ENCODE results near the gene PSMA6. TPM values are rescaled to one million over a fixed set of nuclear protein-coding genes. Genes with fewer than 3 reads are reported as not detected.

PSMA6 gene
- total and polyA plus RNA-seq, 2 donors (not counting 1 experiment from before 2014, with no cell fraction given) = 190 to 225 TPM

DNA sequence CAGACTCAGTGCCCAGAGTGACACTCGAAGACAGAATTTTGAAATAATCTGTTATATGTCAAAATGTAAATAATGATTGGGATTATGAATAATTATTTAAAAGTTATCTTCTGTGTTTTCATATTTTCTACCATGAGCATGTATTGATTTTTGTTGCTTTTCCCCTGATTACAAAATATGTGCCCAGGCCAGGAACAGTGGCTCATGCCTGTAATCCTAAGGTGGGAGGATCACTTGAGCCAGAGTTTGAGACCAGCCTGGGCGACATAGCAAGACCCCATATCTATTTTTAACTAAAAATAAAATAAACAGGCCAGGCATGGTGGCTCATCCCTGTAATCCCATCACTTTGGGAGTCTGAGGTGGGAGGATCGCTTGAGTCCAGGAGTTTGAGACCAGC lies 13.5 kb downstream of the PSMA6 start:
- Histone ChIP-seq H4K20me1 (ENCODE audit: control insufficient read depth, extremely low read depth, insufficient read depth, low read length) (no peaks in the 10 kb centered on the region), H3K9ac (ENCODE audit: insufficient read depth, low read length) (no peak overlapping the region), H3K27me3 (ENCODE audit: control insufficient read depth, insufficient read depth, low read length) (no peaks in the 10 kb centered on the region), H2AFZ (ENCODE audit: low read length) (no peak overlapping the region), H3K36me3 (ENCODE audit: control insufficient read depth, insufficient read depth, low read length) (no peaks in the 10 kb centered on the region), H3K4me2 (ENCODE audit: extremely low read depth, insufficient read depth, low read length) (no peak overlapping the region), H3K9me3 (ENCODE audit: control insufficient read depth, insufficient read depth, low read depth, low read length) (no peaks in the 10 kb centered on the region), H3K79me2 (ENCODE audit: control insufficient read depth, insufficient read depth, low read length) (peaks cover 62% of the 10 kb centered on the region), H3K27ac (ENCODE audit: insufficient read depth, low read length) (no peak overlapping the region), H3K4me1 (ENCODE audit: control insufficient read depth, extremely low read depth, insufficient read depth, low read length) (no peaks in the 10 kb centered on the region), H3K4me3 (replicated peaks in 1 of 4; ENCODE audit: control extremely low read depth in 1 of 4, insufficient read depth in 1 of 4, low read depth in 3 of 4, low read length in 4 of 4) (no peak overlapping the region)
- no peak for DNase-seq (ENCODE audit: low read depth in 2 of 2)
- TF ChIP-seq, protein P1, sequence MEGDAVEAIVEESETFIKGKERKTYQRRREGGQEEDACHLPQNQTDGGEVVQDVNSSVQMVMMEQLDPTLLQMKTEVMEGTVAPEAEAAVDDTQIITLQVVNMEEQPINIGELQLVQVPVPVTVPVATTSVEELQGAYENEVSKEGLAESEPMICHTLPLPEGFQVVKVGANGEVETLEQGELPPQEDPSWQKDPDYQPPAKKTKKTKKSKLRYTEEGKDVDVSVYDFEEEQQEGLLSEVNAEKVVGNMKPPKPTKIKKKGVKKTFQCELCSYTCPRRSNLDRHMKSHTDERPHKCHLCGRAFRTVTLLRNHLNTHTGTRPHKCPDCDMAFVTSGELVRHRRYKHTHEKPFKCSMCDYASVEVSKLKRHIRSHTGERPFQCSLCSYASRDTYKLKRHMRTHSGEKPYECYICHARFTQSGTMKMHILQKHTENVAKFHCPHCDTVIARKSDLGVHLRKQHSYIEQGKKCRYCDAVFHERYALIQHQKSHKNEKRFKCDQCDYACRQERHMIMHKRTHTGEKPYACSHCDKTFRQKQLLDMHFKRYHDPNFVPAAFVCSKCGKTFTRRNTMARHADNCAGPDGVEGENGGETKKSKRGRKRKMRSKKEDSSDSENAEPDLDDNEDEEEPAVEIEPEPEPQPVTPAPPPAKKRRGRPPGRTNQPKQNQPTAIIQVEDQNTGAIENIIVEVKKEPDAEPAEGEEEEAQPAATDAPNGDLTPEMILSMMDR (conservative IDR thresholded peaks at IDR 0.05 in 1 of 2, IDR thresholded peaks at IDR 0.05 in 1 of 2; ENCODE audit: low read depth in 1 of 2, low read length in 2 of 2) = no peak
- TF ChIP-seq EZH2 (IDR thresholded peaks at IDR 0.05; ENCODE audit: low read length, missing control alignments) = no peak

DNA sequence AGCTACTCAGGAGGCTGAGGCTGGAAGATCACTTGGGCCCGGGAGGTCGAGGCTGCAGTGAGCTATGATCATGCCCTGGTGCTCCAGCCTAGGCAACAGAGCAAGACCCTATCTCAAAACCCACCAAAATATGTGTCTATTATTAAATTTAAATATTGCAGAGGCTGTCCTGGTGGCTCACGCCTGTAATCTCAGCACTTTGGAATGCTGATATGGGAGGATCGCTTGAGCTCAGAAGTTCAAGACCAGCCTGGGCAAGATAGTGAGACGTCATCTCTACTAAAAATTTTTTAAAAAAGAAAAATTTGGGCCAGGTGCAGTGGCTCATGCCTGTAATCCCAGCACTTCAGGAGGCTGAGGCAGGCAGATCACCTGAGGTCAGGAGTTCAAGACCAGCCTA lies 13.9 kb downstream of the PSMA6 start:
- H3K79me2 ChIP-seq (ENCODE audit: control insufficient read depth, insufficient read depth, low read length) = peaks cover 57% of the 10 kb centered on the region
- H3K4me3 ChIP-seq (replicated peaks in 1 of 4; ENCODE audit: control extremely low read depth in 1 of 4, insufficient read depth in 1 of 4, low read depth in 3 of 4, low read length in 4 of 4) = no peak overlapping the region
- TF ChIP-seq, protein P1 (conservative IDR thresholded peaks at IDR 0.05 in 1 of 2, IDR thresholded peaks at IDR 0.05 in 1 of 2; ENCODE audit: low read depth in 1 of 2, low read length in 2 of 2) = no peak
- TF ChIP-seq EZH2 (IDR thresholded peaks at IDR 0.05; ENCODE audit: low read length, missing control alignments) = no peak
- H3K4me1 ChIP-seq (ENCODE audit: control insufficient read depth, extremely low read depth, insufficient read depth, low read length) = no peaks in the 10 kb centered on the region
- H3K27ac ChIP-seq (ENCODE audit: insufficient read depth, low read length) = no peak overlapping the region
- no peak for DNase-seq (ENCODE audit: low read depth in 2 of 2)
- no peaks in the 10 kb centered on the region for H4K20me1 ChIP-seq (ENCODE audit: control insufficient read depth, extremely low read depth, insufficient read depth, low read length)
- H3K9ac ChIP-seq (ENCODE audit: insufficient read depth, low read length) = no peak overlapping the region
- no peaks in the 10 kb centered on the region for H3K36me3 ChIP-seq (ENCODE audit: control insufficient read depth, insufficient read depth, low read length)
- H3K27me3 ChIP-seq (ENCODE audit: control insufficient read depth, insufficient read depth, low read length) = no peaks in the 10 kb centered on the region
- no peaks in the 10 kb centered on the region for H3K9me3 ChIP-seq (ENCODE audit: control insufficient read depth, insufficient read depth, low read depth, low read length)
- no peak overlapping the region for H3K4me2 ChIP-seq (ENCODE audit: extremely low read depth, insufficient read depth, low read length)
- H2AFZ ChIP-seq (ENCODE audit: low read length) = no peak overlapping the region

DNA sequence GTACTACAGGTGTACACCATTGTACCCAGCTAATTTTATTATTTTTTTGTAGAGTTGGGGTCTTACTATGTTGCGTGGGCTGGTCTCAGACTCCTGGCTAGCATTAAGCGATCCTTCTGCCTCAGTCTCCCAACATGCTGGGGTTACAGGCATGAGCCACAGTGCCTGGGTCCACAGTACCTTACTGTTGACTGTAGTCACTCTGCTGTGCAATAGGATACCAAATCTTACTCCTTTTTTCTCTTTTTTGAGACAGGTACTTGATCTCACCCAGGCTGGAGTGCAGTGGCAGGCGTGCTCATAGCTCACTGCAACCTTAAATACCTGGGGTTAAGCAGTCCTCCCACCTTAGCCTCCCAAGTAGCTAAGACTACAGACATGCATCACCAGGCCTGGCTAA lies 25.6 kb downstream of the PSMA6 start:
- Histone ChIP-seq H3K79me2 (ENCODE audit: control insufficient read depth, insufficient read depth, low read length) (no peaks in the 10 kb centered on the region), H3K9ac (ENCODE audit: insufficient read depth, low read length) (no peak overlapping the region), H3K4me3 (replicated peaks in 1 of 4; ENCODE audit: control extremely low read depth in 1 of 4, insufficient read depth in 1 of 4, low read depth in 3 of 4, low read length in 4 of 4) (no peak overlapping the region), H4K20me1 (ENCODE audit: control insufficient read depth, extremely low read depth, insufficient read depth, low read length) (no peaks in the 10 kb centered on the region), H3K36me3 (ENCODE audit: control insufficient read depth, insufficient read depth, low read length) (peaks cover 5% of the 10 kb centered on the region), H2AFZ (ENCODE audit: low read length) (no peak overlapping the region), H3K4me1 (ENCODE audit: control insufficient read depth, extremely low read depth, insufficient read depth, low read length) (no peaks in the 10 kb centered on the region), H3K27ac (ENCODE audit: insufficient read depth, low read length) (no peak overlapping the region), H3K4me2 (ENCODE audit: extremely low read depth, insufficient read depth, low read length) (no peak overlapping the region), H3K27me3 (ENCODE audit: control insufficient read depth, insufficient read depth, low read length) (no peaks in the 10 kb centered on the region), H3K9me3 (ENCODE audit: control insufficient read depth, insufficient read depth, low read depth, low read length) (no peaks in the 10 kb centered on the region)
- DNase-seq (ENCODE audit: low read depth in 2 of 2) = no peak
- TF ChIP-seq, protein P1 (conservative IDR thresholded peaks at IDR 0.05 in 1 of 2, IDR thresholded peaks at IDR 0.05 in 1 of 2; ENCODE audit: low read depth in 1 of 2, low read length in 2 of 2) = no peak
- no peak for TF ChIP-seq EZH2 (IDR thresholded peaks at IDR 0.05; ENCODE audit: low read length, missing control alignments)
